Measurements from ENCODE around the gene ANKRD10.

ANKRD10 gene

GRCh38 chr13:110828705-110829104 lies 86.2 kb downstream of the ANKRD10 start:
- no peak for DNase-seq
